Activated effector memory CD4-positive, alpha-beta T cell treated with anti-CD3 and anti-CD28 coated beads, Interleukin-2, amount 50 U/mL, for 16 hours (primary cell): Measurements from ENCODE around the gene ESM1.
"Not testable (repeated sequence)": the region's sequence is repeated elsewhere in the genome, so short reads cannot be mapped to it uniquely, and the experiment has no call there.

Source experiments
- DNase-seq: peaks from one replicate; pipeline ENCODE4 v3.0.0-alpha.2; 2020

Gene ESM1, protein sequence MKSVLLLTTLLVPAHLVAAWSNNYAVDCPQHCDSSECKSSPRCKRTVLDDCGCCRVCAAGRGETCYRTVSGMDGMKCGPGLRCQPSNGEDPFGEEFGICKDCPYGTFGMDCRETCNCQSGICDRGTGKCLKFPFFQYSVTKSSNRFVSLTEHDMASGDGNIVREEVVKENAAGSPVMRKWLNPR

DNA sequence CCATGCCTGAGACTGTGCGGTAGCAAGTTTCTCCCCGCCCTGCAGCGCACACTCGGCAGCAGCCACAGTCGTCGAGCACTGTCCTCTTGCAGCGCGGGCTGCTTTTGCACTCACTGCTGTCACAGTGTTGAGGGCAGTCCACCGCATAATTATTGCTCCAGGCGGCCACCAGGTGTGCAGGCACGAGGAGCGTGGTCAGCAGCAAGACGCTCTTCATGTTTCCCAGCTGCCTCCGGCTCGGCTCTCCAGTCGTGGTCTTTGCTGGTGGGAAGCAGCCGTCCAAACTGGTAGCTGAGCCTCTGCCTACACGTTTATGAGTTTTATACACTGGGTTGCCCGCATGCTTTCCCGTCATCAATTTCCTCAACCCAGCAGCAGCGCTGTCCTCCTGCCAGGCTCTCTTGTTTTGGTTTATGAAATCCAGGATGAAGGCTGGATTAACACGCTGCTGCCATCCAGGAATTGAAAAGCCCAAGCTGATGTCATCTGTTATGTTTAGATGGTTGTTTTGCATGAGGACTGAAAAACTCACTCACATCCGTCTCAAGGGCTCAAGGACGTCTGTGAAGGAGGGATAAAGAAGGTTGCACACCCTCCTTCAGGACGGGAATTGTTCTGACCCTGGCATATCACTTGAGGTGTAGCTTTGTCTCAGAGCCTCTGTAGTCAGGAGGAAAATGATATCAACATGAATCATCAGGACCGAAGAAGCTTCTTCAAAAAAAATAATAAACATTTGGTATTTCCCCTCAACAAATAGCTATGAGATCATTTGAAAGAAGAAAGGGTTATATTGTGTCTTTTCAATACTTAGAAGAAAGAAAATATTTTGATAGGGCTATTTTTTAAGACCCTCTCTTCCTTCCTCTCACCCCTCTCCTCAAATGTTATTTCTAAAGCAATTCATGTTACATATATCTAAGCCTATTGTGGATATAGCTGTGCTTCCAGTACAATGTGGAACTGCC, at the start of gene ESM1:
Gene ESM1 (minus strand): TSS at position 293 of the 968 bp plus-strand sequence. CDS start 76 bp downstream, at position 217.
- DNase-seq: no peak

- no peak for DNase-seq
These were observed 48.2 kb upstream of the ESM1 start for GRCh38 chr5:55033568-55033967.

- DNase-seq: no peak
These were observed 46.1 kb upstream of the ESM1 start for GRCh38 chr5:55031492-55031891.

GRCh38 chr5:55030676-55031369, 45.4 kb upstream of the ESM1 start:
- DNase-seq: no peak

- DNase-seq: no peak
These were observed 44.8 kb upstream of the ESM1 start for GRCh38 chr5:55030220-55030619.

DNA sequence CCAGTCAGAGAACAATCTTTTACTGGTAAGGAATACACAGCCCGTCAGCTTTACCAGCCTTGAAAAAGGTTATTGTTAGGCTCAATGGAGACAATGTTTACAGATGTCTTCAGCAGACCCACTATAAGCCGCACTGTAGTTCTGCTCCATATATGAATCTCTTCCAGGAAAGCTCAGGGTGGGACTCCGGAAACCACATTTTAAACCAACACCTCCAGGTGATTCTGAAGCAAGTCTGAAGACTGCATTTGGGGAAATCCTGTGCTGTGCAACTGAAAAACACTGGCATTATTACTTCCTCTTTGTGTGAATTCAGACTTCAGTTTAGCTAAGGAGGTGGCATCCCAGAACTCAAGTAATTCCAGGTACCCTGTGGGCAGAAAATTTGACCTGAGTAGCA, 42.2 kb upstream of the ESM1 start:
- no peak for DNase-seq

DNA sequence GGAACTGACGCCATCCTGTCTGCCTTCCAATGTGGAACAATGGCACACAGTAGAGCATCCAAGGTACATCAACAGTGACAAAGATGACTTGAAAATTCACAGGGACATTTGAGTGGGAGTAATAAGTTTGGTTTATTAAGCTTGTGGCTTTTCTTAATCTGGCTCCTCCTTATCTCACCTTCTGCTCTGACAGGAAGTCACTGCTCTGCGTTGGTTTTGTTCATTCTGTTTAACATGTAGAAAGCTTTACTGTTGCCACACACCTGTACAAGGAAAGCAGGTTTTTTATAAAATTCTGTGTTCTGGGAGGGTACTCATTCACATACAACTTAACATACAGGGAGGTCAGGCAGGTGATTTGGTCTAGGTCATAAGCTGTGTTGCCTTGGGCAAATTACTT, 37.1 kb upstream of the ESM1 start:
- DNase-seq: no peak

DNA sequence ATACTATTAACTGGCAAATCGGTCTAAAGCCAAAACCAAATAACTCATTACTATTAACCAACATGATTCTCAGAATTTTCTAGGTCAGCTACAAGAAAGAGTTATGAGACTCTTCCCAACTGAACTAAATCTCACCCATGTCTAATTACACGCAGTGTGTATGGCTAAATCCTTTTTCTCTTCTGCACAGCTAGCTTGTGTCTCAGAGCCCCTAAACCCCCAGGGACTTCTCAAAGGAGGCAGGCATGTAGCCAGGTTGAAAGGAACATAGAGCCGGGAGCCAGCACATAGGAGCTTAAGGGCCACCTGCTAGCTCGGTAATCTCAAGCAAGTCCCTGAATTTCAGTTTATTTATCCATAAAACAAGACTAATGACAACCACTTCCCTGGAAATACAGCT, 36.4 kb upstream of the ESM1 start:
- DNase-seq: no peak

DNA sequence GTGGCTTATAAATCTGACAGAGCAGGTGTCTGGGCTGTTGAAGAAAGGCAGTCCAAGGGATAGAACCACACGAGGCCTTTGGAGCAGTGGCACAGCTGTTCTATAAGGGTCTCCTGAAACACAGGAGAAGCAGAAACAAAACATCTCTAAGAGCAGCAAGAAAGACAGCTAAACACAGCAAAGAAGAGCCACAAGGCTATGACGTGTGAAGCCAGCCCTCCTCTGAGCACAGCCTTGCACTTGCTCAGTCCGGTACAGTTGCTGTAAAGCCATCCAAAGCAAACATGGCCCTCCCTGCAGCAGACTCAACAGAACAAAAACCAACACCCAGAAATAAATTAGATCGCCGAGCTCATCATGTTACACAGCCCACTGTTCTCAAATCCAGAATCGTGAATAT, 36.0 kb upstream of the ESM1 start:
- DNase-seq: no peak

DNA sequence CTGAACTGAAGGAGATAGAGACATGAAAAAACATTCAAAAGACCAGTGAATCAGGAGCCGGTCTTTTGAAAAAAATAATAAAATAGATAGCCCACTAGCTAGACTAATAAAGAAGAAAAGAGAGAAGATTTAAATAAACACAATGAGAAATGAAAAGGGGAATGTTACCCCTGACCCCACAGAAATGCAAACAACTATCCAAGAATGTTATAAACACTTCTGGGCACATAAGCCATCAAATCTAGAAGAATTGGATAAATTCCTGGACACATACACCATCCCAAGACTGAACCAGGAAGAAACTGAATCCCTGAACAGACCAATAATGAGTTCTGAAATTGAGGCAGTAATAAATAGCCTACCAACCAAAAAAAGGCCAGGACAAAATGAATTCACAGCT, 24.8 kb upstream of the ESM1 start:
- not testable (repeated sequence) for DNase-seq

GRCh38 chr5:55004729-55005128, 19.3 kb upstream of the ESM1 start:
- no peak for DNase-seq

DNA sequence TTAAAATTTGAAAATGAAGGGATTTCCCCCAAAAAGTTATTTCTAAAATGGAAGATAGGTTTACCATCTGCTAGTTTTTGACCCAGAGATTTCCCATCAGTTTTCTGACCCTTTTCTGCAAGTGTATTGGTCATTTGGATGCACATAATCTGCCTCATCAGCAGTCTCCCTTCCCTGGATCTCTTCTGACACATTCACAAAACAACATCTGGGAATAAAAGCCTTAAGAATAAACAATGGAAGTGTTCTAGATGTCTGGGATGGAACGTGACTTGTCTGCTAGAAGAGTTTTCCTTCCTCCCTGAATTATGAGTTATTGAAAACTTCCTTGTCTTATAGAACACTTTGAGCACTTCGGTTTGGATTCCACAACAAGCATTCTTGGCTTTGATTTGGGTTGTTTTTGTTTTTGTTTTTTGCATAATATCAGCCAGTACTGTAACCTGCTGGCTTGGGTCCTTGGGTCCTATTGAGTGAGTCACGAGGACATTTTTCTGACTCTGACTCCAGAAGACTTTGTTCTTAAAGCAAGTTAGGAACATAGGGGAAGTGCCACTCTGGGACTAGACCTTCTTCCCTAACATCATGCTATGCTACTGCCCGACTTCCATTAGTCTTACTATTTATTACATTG, 18.2 kb upstream of the ESM1 start:
- DNase-seq: no peak

- DNase-seq: not testable (repeated sequence)
These were observed 16.8 kb upstream of the ESM1 start for GRCh38 chr5:55002166-55002565.

DNA sequence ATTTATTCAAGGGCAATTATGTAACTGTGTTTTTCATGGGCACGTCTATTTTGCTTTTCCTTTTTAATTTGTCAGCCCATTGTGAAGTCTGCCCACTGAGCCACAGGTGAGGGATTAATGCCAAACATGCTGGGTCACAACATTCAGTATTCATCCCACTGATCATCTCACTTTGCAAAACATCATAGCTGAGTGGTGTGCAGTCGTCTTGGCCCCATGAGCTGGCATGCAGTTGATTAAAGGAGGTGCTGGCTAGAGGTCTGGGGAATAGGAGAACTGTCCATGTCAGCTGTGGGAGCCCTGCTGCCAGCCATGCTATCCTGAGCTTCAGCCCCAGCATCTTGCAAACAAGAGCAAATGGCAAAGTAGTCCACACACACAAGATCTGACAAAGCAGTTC, 11.7 kb upstream of the ESM1 start:
- DNase-seq: no peak

GRCh38 chr5:54996466-54996865, 11.1 kb upstream of the ESM1 start:
- no peak for DNase-seq

- DNase-seq: no peak
These were observed 9.8 kb upstream of the ESM1 start for GRCh38 chr5:54995168-54995567.

GRCh38 chr5:54994628-54995027, 9.2 kb upstream of the ESM1 start:
- no peak for DNase-seq

GRCh38 chr5:54993318-54993717, 7.9 kb upstream of the ESM1 start:
- no peak for DNase-seq

DNA sequence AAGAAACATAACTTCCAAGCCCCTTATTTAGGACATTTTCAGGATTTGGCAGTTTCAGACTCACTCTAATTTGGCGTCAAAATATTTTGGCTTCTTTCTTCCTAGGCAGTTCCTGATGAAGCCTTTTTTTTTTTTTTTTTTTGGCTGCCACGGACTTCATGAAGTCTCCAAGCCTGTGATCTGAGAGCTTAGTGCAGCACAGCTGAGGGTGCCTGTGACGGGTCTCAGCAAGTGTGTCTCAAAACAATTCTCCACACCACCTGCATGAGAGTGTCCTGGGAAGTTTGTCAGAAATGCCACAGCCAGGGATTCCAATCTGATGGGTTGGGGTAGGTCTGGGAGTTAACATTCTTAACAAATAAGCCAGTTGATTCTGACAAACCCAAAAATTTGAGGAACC, 6.0 kb upstream of the ESM1 start:
- no peak for DNase-seq

GRCh38 chr5:54990841-54991258, 5.5 kb upstream of the ESM1 start:
- DNase-seq: no peak

DNA sequence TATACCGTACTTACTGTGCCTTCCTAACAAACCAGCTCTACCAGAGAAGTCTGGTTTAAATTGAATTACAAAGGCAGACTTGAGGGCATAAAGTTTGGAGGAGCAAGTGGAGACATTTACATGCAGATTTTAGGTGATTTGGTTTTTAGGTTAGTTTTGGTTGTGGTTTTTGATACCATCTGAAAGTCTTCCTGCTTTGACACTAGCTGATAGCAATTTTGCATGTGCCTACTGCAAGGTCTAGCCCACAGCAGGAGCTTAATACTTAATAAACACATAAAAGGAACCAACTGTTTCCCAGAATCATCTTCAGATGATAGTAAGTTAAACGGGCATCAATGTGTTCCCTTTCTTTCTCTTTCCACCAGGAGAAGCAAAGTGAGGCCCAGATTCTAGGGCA, 3.4 kb upstream of the ESM1 start:
- DNase-seq: no peak

DNA sequence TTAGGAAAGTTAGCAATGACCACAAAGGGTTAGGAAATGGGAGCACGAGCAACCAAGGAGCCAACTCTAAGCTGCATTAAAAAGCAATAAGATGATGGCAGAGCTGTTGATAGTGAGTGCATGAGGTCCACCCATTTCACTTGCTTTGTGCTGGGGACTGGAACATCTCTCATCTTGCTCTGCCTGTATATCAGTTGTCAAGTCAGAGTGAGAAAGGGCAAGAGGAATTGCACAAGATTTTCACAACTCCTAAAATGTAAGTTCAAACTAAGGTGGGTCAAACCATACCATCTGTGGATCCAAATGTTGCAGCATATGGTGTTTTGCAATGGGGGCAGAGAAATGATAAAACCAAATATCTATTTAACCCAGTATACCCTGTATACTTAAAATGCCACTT, 2.8 kb upstream of the ESM1 start:
- no peak for DNase-seq

- no peak for DNase-seq
These were observed 869 bp upstream of the ESM1 start for GRCh38 chr5:54986269-54986654.
